Natural killer cell (primary cell): ENCODE data around the gene CEP70. TPM values are rescaled to one million over a fixed set of nuclear protein-coding genes. Genes with fewer than 3 reads are reported as not detected.
"Not testable (repeated sequence)": the region's sequence is repeated elsewhere in the genome, so short reads cannot be mapped to it uniquely, and the experiment has no call there.

Experiments used
- ATAC-seq, 3 donors: fragments of 150-1000 bp in 2 of 3; fragments of 200-7000 bp in 1 of 3; cut with Tn5 transposase; 1 replicate in 1 of 3; 2 replicates in 2 of 3; pipeline ENCODE4 v1.10.0; 2021; ENCODE audit warnings: mild to moderate bottlenecking in 2 of 3, moderate library complexity in 2 of 3
- DNase-seq, 2 donors: peaks; one replicate each; pipeline versions ENCODE4 v3.0.0 to v3.0.0-alpha.2; 2013 to 2021; ENCODE audit warnings: mixed read lengths in 1 of 2
- H3K27ac ChIP-seq: one replicate; pipeline ENCODE4 v1.5.1; 2013; ENCODE audit warnings: mild to moderate bottlenecking, low read length
- H3K27me3 ChIP-seq: one replicate; pipeline ENCODE4 v1.6.1; 2013; ENCODE audit warnings: low read length; ENCODE audit not compliant: control insufficient read depth, insufficient read depth
- H3K36me3 ChIP-seq: one replicate; pipeline ENCODE4 v1.6.1; 2013; ENCODE audit warnings: low read length; ENCODE audit not compliant: control insufficient read depth, insufficient read depth
- H3K4me1 ChIP-seq: one replicate; pipeline ENCODE4 v1.6.1; 2013; ENCODE audit warnings: low read length; ENCODE audit not compliant: control insufficient read depth, insufficient read depth
- H3K4me3 ChIP-seq: one replicate; pipeline ENCODE4 v1.5.1; 2013; ENCODE audit warnings: low read length
- H3K9me3 ChIP-seq: one replicate; pipeline ENCODE4 v1.6.1; 2013; ENCODE audit warnings: low read length; ENCODE audit not compliant: control insufficient read depth, insufficient read depth
- H3K27ac Mint-ChIP-seq, 2 donors: one replicate each; pipeline ENCODE4 v1.8.0; 2022; ENCODE audit warnings: mild to moderate bottlenecking in 2 of 2, mixed read lengths in 2 of 2, moderate library complexity in 1 of 2
- H3K27me3 Mint-ChIP-seq, 2 donors: one replicate each; pipeline ENCODE4 v1.8.0; 2022; ENCODE audit warnings: low read depth in 2 of 2, mixed read lengths in 2 of 2
- H3K36me3 Mint-ChIP-seq: one replicate; pipeline ENCODE4 v1.8.0; 2022; ENCODE audit warnings: mixed read lengths
- H3K4me1 Mint-ChIP-seq, 2 donors: one replicate each; pipeline ENCODE4 v1.8.0; 2022; ENCODE audit warnings: mixed read lengths in 2 of 2
- H3K4me3 Mint-ChIP-seq: one replicate; pipeline ENCODE4 v1.8.0; 2022; ENCODE audit warnings: mild to moderate bottlenecking, moderate library complexity, mixed read lengths
- H3K9me3 Mint-ChIP-seq, 2 donors: one replicate each; pipeline ENCODE4 v1.8.0; 2022; ENCODE audit warnings: mixed read lengths in 2 of 2
- CTCF ChIP-seq: fragments of 200-600 bp; IDR thresholded peaks from one replicate; pipeline ENCODE4 v1.8.0; 2022; ENCODE audit warnings: antibody characterized with exemption
- whole genome bisulfite sequencing: methylation state at CpG from one replicate; pipeline ENCODE4 v1.1.7; 2013; ENCODE audit warnings: missing lambda C conversion rate; ENCODE audit not compliant: insufficient coverage; 5-methylcytosine and 5-hydroxymethylcytosine counted together
- intact Hi-C: fragments of 100-400 bp; cut with micrococcal nuclease; formaldehyde crosslinking; loops from one replicate; pipeline ENCODE4 v1.14.2; 2022
- total RNA-seq, 4 donors: library from RNA; stranded (reverse); fragments of 120-200 nt in 1 of 4; gene quantifications; one replicate each; pipeline versions ENCODE4 v1.2.3 to v1.2.4, GENCODE V29; 2013 to 2022

Gene CEP70
- total RNA-seq, 3 donors from 2014 or later (not counting 1 experiment from before 2014, with no cell fraction given): 17.0 to 23.9 (median 22.7) TPM

DNA sequence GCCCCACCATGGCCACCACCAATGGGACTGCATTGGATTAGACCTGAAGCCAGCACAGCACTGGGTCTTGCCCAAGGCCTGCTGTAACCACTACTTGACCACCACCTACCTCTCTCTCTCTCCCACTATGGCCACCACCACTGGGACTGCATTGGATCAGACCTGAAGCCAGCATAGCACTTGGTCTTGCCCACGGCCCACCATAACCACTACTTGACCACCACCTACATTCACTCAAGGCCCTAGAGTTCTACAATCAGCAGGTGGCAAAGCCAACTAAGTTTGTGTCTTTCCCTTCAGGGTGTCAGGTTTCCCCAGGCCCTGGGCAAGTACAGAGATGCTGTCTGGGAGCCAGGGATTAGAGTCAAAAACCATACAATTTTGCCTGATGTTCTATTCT lies 102.1 kb downstream of the CEP70 start:
- Mint-ChIP-seq H3K36me3 (peaks cover 33% of the 10 kb centered on the region), H3K4me3 (no peak overlapping the region), H3K27ac (no peak overlapping the region), H3K4me1 (no peaks in the 10 kb centered on the region), H3K27me3 (no peaks in the 10 kb centered on the region), H3K9me3 (peaks cover 11 to 18% of the 10 kb centered on the region in 2 donors)
- intact Hi-C loops: no loop called here
- WGBS: 77% methylated on average over 1 of the region's 1 CpG
- H3K4me3 ChIP-seq: no peak overlapping the region
- H3K4me1 ChIP-seq: no peaks in the 10 kb centered on the region
- peaks cover 6% of the 10 kb centered on the region for H3K9me3 ChIP-seq
- DNase-seq (no peak), ATAC-seq (no peak)
- H3K27ac ChIP-seq: no peak overlapping the region
- H3K27me3 ChIP-seq: no peaks in the 10 kb centered on the region
- TF ChIP-seq CTCF: no peak
- no peaks in the 10 kb centered on the region for H3K36me3 ChIP-seq

DNA sequence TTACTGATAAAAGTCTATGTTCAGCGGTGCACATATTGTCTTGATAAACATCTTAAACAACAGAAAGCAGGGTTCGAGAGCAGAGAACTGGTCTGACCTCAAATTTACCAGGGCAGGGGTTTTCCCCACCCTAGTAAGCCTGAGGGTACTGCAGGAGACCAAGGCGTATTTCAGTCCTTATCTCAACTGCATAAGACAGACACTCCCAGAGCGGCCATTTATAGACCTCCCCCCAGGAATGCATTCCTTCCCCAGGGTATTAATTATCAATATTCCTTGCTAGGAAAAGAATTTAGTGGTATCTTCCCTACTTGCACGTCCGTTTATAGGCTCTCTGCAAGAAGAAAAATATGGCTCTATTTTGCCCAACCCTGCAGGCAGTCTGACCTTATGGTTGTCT lies 107.5 kb downstream of the CEP70 start:
- DNase-seq, H3K27ac Mint-ChIP-seq, H3K4me3 ChIP-seq, H3K4me1 Mint-ChIP-seq, H3K27me3 Mint-ChIP-seq, H3K4me1 ChIP-seq, H3K4me3 Mint-ChIP-seq, ATAC-seq, intact Hi-C loops, H3K27me3 ChIP-seq, H3K27ac ChIP-seq, H3K36me3 ChIP-seq: not testable (repeated sequence)
- Mint-ChIP-seq H3K36me3 (peaks cover 36% of the 10 kb centered on the region), H3K9me3 (peaks cover 14 to 29% of the 10 kb centered on the region in 2 donors)
- WGBS: 97% methylated on average over 4 of the region's 6 CpGs
- peaks cover 14% of the 10 kb centered on the region for H3K9me3 ChIP-seq

DNA sequence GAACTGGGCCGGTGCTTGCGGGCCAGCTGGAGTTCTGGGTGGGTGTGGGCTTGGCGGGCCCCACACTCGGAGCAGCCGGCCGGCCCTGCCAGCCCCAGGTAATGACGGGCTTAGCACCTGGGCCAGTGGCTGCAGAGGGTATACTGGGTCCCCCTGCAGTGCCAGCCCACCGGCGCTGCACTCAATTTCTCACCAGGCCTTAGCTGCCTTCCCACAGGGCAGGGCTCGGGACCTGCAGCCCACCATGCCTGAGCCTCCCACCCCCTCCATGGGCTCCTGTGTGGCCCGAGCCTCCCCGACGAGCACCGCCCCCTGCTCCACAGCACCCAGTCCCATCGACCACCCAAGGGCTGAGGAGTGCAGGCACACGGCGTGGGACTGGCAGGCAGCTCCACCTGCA lies 109.4 kb downstream of the CEP70 start:
- H3K27me3 ChIP-seq, H3K27ac Mint-ChIP-seq, H3K27me3 Mint-ChIP-seq, H3K4me3 ChIP-seq, H3K4me3 Mint-ChIP-seq, intact Hi-C loops, DNase-seq, H3K4me1 Mint-ChIP-seq, H3K27ac ChIP-seq, ATAC-seq, H3K4me1 ChIP-seq, H3K36me3 ChIP-seq: not testable (repeated sequence)
- WGBS: 97% methylated on average over 16 of the region's 17 CpGs
- H3K9me3 Mint-ChIP-seq: peaks cover 13 to 24% of the 10 kb centered on the region in 2 donors
- H3K9me3 ChIP-seq: peaks cover 14% of the 10 kb centered on the region
- H3K36me3 Mint-ChIP-seq: peaks cover 31% of the 10 kb centered on the region

DNA sequence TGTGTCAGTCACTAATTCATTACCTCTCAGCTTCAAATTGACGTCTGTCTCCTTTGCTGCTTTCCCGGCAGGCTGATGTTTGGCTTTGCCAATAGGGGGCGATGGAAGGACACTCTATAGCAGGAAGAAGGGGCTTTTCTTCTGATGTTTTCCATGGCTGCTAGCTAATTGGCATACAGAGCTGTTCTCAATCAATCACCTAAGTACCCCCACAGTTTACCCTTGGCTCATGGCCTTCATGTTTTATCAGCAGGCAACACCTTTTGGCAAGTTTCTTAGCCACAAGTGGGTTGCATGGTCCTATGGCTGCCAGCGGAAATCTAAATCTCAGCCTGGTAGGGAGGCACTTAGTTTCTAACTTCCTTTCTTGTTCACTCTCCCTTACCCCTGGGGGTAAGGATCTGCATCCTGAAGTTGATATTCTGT lies 114.6 kb downstream of the CEP70 start:
- Mint-ChIP-seq H3K9me3 (no peaks in the 10 kb centered on the region), H3K4me1 (no peaks in the 10 kb centered on the region), H3K27ac (no peak overlapping the region), H3K27me3 (no peaks in the 10 kb centered on the region), H3K4me3 (no peak overlapping the region), H3K36me3 (no peaks in the 10 kb centered on the region)
- H3K36me3 ChIP-seq: no peaks in the 10 kb centered on the region
- peak; percentile 44 for TF ChIP-seq CTCF
- no peaks in the 10 kb centered on the region for H3K27me3 ChIP-seq
- ATAC-seq (no peak), DNase-seq (peak in 1 of 2 donors; percentile 40)
- H3K4me3 ChIP-seq: no peak overlapping the region
- no peaks in the 10 kb centered on the region for H3K9me3 ChIP-seq
- 41% methylated on average over 4 of the region's 4 CpGs for WGBS
- H3K4me1 ChIP-seq: no peaks in the 10 kb centered on the region
- H3K27ac ChIP-seq: no peak overlapping the region
- intact Hi-C loops: loop anchor here (1.0 kb wide), 1 partner anchor 444 kb away; no protein-coding TSS in a partner anchor
